Measurements from ENCODE around the gene OPN5.

OPN5 gene

DNA sequence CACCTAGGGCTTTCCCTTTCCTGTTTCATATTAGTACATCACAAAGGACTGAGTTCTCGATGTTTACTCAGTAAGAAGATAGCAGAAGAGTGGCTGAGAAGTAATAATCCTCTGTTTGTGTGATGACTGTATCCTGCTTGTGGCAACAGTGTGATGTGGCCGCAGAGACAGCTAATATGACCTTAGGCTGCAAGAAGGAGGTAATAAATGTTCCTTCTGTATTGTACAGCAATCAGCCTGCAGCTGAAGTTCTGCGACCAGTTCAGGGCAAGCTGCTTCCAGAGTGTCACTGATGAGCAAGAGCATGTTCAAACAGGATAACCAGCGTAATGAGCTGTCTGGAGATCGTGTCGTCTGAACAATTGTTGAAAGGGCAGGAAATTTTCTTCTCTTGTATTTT is 70.9 kb downstream of the OPN5 start:
- in situ Hi-C loops (cut with MboI; ENCODE audit: low sequenced_read_pairs) = no loop called here

- in situ Hi-C loops (cut with MboI; ENCODE audit: low sequenced_read_pairs) = no loop called here
These were observed 71.9 kb downstream of the OPN5 start for GRCh38 chr6:47853766-47854165.

GRCh38 chr6:47854971-47855370 is 73.1 kb downstream of the OPN5 start:
- in situ Hi-C loops (cut with MboI; ENCODE audit: low sequenced_read_pairs) = no loop called here

- in situ Hi-C loops (cut with MboI; ENCODE audit: low sequenced_read_pairs) = no loop called here
These were observed 77.3 kb downstream of the OPN5 start for GRCh38 chr6:47859175-47859574.

DNA sequence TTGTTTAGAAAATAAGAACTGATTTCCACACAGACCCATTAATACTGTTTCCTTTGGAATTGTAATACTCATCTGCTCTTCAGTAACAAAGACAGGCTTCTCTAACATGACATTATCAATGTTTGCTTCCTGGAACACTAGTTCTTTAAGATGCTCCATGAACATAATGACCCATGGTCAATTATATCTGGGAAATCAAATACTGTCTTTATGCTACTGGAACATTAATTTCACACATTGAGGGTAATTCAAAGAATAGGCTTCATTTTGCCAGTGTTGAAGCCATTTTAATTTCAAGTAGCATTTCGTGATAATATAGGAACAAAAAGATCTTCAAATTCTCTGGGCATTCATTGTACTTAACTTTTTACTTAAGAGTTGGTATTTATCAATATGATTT is 80.9 kb downstream of the OPN5 start:
- in situ Hi-C loops (cut with MboI; ENCODE audit: low sequenced_read_pairs) = no loop called here

DNA sequence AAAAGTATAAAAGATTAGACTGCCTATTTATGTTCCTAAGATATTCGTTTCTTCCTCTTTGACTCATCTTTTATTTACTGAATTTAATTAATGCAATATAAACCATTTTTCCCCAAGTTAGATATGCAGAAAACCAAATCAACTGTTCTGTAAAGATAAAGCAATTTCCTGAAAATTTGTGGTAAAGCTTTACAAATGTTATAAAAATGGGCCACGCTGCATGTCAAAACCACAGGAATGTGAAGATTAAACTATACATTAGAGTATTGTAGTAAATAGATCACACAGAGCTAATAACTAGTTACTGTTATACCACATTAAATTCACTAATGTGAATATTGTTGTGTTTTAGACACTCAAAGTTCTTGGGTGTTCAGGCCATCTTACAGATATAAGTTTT is 83.4 kb downstream of the OPN5 start:
- in situ Hi-C loops (cut with MboI; ENCODE audit: low sequenced_read_pairs) = no loop called here

- in situ Hi-C loops (cut with MboI; ENCODE audit: low sequenced_read_pairs) = no loop called here
These were observed 93.8 kb downstream of the OPN5 start for GRCh38 chr6:47875593-47875992.

Measured in HL-60/S4 treated with phorbol 12-myristate 13-acetate at 8.2 ng/mL for 4 days and 3 days (cell line).